Kidney epithelial cell (primary cell): ENCODE data around the gene HS3ST2. TPM values are rescaled to one million over a fixed set of nuclear protein-coding genes. Genes with fewer than 3 reads are reported as not detected.
A peak's percentile ranks its signal among the peaks of the same experiment; 100 is the strongest.
"Not testable (repeated sequence)": the region's sequence is repeated elsewhere in the genome, so short reads cannot be mapped to it uniquely, and the experiment has no call there.

ENCODE experiments used
- DNase-seq: peaks from one replicate; pipeline ENCODE4 v3.0.0-alpha.2; 2010; ENCODE audit warnings: low read depth
- H3K27me3 ChIP-seq: 2 replicates; pipeline ENCODE4 v1.6.0; 2011; ENCODE audit warnings: low read length; ENCODE audit not compliant: control insufficient read depth, insufficient read depth
- H3K36me3 ChIP-seq: 2 replicates; pipeline ENCODE4 v1.5.1; 2011; ENCODE audit warnings: low read length; ENCODE audit not compliant: control insufficient read depth, insufficient read depth
- H3K4me3 ChIP-seq: 2 replicates; pipeline ENCODE4 v1.5.1; 2011; ENCODE audit warnings: low read depth, mild to moderate bottlenecking, control low read depth, low read length
- CTCF ChIP-seq: IDR thresholded peaks from 2 replicates; pipeline ENCODE4 v1.5.1; 2011; ENCODE audit warnings: mild to moderate bottlenecking, moderate library complexity, low read length, control low read depth, inconsistent platforms; ENCODE audit not compliant: insufficient read depth, poor library complexity, severe bottlenecking
- total RNA-seq: library from RNA; depleted of rRNA; stranded (reverse); fragments of >200 nt; gene quantifications from 2 replicates; pipeline ENCODE4 v1.2.3, GENCODE V29; 2015

HS3ST2 gene
- total RNA-seq, 1 donor from 2014 or later, result 2.5 TPM

- peaks cover 34% of the 10 kb centered on the region for H3K27me3 ChIP-seq
- no peak for DNase-seq
- peak; percentile 90 for TF ChIP-seq CTCF
- no peaks in the 10 kb centered on the region for H3K36me3 ChIP-seq
- H3K4me3 ChIP-seq, result no peak overlapping the region
These were observed 577 bp upstream of the HS3ST2 start for GRCh38 chr16:22813223-22813947.

- TF ChIP-seq CTCF, result no peak
- Histone ChIP-seq H3K27me3 (peaks cover 33% of the 10 kb centered on the region), H3K4me3 (no peak overlapping the region), H3K36me3 (no peaks in the 10 kb centered on the region)
- DNase-seq, result no peak
These were observed 746 bp downstream of the HS3ST2 start for GRCh38 chr16:22814711-22815105.

GRCh38 chr16:22815863-22816262, 1.9 kb downstream of the HS3ST2 start:
- no peak for TF ChIP-seq CTCF
- no peak overlapping the region for H3K4me3 ChIP-seq
- DNase-seq, result no peak
- H3K36me3 ChIP-seq, result no peaks in the 10 kb centered on the region
- H3K27me3 ChIP-seq, result peaks cover 33% of the 10 kb centered on the region

GRCh38 chr16:22816475-22816874, 2.5 kb downstream of the HS3ST2 start:
- Histone ChIP-seq H3K36me3 (no peaks in the 10 kb centered on the region), H3K27me3 (peaks cover 33% of the 10 kb centered on the region), H3K4me3 (no peak overlapping the region)
- TF ChIP-seq CTCF, result no peak
- peak; percentile 5 for DNase-seq

- not testable (repeated sequence) for H3K36me3 ChIP-seq
These were observed 4.8 kb downstream of the HS3ST2 start for GRCh38 chr16:22818736-22819135.

GRCh38 chr16:22838681-22839080, 24.7 kb downstream of the HS3ST2 start:
- no peaks in the 10 kb centered on the region for H3K27me3 ChIP-seq
- no peak overlapping the region for H3K4me3 ChIP-seq
- no peak for TF ChIP-seq CTCF
- DNase-seq, result no peak
- no peaks in the 10 kb centered on the region for H3K36me3 ChIP-seq

More at GRCh38 chr16:22818736-22819135, 4.8 kb downstream of the HS3ST2 start:
- DNase-seq, H3K4me3 ChIP-seq: not testable (repeated sequence)
- peaks cover 27% of the 10 kb centered on the region for H3K27me3 ChIP-seq

GRCh38 chr16:22842031-22842430, 28.1 kb downstream of the HS3ST2 start:
- not testable (repeated sequence) for H3K4me3 ChIP-seq, H3K27me3 ChIP-seq, DNase-seq, H3K36me3 ChIP-seq
